ENCODE data around the gene FAM193A.

DNA sequence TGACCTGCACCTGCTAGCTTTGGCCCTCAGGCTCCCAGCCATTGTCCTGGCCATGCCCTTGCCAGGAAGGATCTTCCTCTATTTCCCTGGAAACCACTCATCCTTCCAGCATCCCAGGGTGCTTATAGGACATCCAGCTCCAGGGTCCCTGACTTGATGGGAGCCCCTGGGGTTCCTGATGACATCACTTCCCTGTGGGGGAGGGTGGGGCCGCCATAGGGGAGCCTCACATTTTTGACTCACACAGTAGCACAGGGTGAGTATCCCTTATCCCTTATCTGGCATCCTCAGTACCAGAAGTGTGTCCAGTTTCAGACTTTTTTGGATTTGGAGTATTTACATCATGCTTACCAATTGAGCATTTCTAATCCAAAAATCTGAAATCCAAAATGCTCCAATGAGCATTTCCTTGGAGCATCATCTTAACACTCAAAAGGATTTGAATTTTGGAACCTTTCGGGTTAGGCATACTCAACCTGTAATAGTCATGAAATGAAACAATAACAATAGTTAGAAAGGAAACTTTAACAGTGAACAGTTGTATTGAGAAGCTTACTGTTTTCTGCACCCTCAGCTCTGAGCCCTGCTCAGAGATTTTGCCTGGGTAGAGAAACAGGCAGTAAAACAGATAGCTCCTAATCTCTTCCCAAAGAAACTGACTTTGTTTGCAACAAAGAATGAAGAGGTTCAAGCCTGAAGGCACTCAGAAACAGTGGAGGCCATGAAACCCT, 197.6 kb downstream of the FAM193A start:
- TF ChIP-seq, protein P1, sequence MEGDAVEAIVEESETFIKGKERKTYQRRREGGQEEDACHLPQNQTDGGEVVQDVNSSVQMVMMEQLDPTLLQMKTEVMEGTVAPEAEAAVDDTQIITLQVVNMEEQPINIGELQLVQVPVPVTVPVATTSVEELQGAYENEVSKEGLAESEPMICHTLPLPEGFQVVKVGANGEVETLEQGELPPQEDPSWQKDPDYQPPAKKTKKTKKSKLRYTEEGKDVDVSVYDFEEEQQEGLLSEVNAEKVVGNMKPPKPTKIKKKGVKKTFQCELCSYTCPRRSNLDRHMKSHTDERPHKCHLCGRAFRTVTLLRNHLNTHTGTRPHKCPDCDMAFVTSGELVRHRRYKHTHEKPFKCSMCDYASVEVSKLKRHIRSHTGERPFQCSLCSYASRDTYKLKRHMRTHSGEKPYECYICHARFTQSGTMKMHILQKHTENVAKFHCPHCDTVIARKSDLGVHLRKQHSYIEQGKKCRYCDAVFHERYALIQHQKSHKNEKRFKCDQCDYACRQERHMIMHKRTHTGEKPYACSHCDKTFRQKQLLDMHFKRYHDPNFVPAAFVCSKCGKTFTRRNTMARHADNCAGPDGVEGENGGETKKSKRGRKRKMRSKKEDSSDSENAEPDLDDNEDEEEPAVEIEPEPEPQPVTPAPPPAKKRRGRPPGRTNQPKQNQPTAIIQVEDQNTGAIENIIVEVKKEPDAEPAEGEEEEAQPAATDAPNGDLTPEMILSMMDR (IDR thresholded peaks at IDR 0.05), result no peak
- no peak for TF ChIP-seq POLR2A (IDR thresholded peaks at IDR 0.05)

Data from adrenal gland (tissue), 5 donors.